GM18858 (cell line): ENCODE results near the gene SPCS2.

Source experiments
- ATAC-seq: cut with Tn5 transposase; IDR thresholded peaks from one replicate; pipeline ENCODE4 v1.9.1; 2021; ENCODE audit not compliant: unreplicated experiment

SPCS2 gene

GRCh38 chr11:74948898-74949752, at the start of gene SPCS2, which contains the start of gene XRRA1:
Gene SPCS2, plus strand, starts transcription at chr11:74949266. Its CDS starts 20 bp downstream, at chr11:74949286.
Gene XRRA1, minus strand, starts transcription at chr11:74949091. Its CDS starts 8,213 bp downstream, at chr11:74940878.
- ATAC-seq, result peak; percentile 78

DNA sequence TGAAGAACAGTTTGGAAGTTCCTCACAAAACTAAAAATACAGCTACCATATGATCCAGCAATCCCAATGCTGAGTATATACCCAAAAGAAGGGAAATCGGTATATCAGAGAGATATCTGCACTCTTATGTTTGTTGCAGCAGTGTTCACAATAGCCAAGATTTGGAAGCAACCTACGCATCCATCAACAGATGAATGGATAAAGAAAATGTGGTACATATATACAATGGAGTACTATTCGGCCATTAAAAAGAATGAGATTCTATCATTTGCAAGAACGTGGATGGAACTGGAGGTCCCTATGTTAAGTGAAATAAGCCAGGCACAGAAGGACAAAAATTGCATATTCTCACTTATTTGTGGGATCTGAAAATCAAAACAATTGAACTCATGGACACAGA, 46.7 kb upstream of the SPCS2 start:
- no peak for ATAC-seq

DNA sequence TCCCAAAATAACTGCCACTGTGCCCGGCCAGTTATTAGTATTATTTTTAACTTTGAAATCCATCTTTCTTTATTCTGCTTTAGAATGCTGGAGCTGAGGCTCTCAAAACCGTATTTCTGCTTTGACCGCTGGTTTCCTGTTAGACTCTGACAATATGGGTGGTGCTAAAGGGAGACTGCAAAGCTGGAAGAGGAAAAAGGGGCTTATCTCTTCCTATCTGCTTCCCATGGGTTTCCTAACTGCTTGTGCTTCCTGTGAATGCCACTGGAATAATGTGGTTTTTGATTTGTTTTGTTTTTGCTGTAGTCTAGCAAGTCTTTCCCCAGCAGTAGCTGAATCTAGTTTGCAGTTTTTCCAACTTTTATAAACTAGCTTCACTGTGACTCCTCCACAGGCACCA, 43.7 kb upstream of the SPCS2 start:
- no peak for ATAC-seq

DNA sequence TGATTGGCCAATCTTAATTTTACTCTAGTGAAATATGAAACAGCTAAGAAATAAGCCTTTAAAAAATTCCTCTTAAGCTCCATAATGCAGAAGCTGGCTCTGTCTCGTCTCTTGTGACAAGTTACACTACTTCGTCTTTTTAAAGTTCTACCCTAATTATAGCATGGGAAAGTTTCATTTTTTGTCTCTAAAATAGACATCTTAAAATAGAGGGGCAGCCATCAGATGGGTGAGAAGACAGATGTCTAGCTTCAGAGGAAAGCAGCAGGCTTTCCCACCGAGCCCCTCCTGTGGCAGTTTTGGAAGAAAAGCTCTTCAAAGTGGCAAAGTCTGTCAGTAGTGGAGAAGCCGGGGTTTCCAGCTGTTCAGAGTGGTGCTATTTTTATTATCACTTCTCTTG, 39.7 kb upstream of the SPCS2 start:
- no peak for ATAC-seq

DNA sequence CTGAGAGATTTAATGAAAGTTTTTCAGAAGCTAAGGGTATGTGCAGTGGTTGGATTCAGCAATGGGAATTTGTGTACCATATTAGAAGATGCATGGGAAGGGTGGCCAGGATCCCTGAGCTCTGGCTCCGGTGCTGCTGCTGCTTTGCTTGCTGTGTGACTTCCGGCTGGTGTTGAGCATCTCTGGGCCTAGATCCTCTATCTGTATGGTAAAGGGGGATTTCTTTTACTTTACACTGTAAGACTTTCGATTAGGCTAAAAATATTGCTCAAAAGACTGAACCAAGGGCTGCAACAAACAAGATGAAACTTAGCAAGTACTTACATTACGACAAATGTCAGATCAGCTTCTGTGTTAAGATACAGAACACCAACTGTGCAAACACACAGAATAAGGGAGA, 39.3 kb upstream of the SPCS2 start:
- ATAC-seq, result no peak

GRCh38 chr11:74923125-74923524, 25.9 kb upstream of the SPCS2 start:
- no peak for ATAC-seq

DNA sequence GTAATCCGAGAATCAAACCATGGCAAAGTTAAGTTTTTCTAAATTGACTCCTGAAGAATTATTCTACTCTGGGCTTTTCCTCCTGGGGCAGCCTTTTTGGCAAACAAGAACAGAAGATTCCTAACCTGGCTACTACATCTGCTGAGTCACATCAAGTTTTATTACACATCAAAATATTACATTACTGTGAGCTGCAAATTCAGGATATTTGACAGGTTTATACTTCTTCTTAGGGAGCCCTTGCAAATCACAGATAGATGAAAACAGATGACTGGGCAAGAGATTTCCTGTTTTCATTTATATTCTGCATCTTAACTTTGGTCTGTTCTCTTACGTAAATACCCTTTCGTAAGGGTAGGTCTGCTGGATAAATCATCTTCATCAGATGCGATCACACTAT, 23.8 kb upstream of the SPCS2 start:
- ATAC-seq, result no peak

DNA sequence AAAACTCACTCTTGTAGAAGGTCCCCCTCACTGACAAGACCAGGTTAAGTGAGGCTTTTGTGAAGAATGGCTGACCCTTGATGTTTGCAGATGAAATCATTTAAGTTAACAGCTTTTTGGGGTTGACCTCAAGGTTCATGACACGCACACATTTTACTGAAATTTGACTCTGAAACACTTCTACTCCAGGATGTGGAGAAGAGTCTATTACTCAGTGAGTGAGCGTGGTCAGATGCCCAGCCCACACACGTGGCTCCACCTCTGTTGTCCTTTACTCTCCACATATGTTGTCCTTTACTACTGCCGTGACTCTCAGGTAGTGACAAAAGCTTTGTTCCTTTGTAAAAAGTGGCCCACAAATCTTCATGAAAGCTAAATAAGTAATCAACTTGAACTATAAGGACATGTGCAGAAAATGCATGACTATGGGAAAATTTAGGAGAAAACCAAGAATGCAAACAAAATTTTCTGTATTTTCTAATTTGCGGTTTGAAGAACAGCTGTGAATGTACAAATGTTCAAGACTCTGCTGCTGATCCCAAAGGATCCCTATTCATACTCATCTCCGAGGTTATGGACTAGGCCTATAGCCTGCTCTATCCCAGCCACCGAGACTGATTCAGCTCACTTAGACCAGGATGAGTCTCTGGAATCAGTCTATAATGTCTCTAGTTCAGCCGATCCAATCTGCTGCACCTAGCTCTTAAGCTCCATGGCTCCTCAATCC, 22.6 kb upstream of the SPCS2 start:
- ATAC-seq, result no peak

GRCh38 chr11:74927496-74927895, 21.6 kb upstream of the SPCS2 start:
- no peak for ATAC-seq

GRCh38 chr11:74929431-74930363, 19.4 kb upstream of the SPCS2 start:
- peak; percentile 46 for ATAC-seq

GRCh38 chr11:74932169-74932568, 16.9 kb upstream of the SPCS2 start:
- no peak for ATAC-seq

DNA sequence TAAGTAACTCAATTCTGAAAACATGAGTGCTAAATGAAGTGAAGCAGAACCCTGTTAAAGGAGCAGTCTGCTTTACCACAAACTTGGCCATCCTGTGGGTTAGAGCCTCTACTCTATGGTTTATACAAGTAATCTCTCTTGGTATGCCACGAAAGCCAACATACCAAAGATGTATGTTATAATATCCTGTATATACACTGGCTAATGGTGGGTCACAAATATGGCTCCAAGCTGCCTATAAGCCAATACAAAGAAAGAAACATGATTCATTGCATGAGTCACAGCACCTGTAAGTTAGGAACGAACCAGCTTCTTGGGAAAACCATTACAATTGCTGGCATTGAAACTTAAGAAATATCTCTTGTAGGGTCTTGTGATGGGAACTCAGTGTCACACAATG, 16.3 kb upstream of the SPCS2 start:
- no peak for ATAC-seq

DNA sequence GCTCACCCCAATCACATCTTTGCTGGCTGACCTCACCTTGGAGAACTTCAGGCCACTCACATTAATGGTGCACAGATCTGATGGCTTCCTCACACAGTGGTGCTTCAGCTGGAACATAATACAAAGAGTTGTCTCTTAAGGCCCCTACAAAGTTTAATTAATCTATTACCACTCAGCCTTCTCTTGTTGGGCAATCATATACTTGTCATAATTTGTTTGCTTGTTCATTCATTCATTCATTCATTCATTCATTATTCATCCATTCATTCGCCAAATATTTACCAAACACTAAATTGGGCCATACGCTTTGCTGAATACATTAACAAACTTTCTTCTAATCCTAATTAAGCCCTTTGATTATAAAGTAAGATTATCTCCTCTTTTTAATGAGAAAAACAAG, 15.3 kb upstream of the SPCS2 start:
- no peak for ATAC-seq

GRCh38 chr11:74935285-74935684, 13.8 kb upstream of the SPCS2 start:
- no peak for ATAC-seq

GRCh38 chr11:74936087-74936486, 13.0 kb upstream of the SPCS2 start:
- ATAC-seq, result no peak

DNA sequence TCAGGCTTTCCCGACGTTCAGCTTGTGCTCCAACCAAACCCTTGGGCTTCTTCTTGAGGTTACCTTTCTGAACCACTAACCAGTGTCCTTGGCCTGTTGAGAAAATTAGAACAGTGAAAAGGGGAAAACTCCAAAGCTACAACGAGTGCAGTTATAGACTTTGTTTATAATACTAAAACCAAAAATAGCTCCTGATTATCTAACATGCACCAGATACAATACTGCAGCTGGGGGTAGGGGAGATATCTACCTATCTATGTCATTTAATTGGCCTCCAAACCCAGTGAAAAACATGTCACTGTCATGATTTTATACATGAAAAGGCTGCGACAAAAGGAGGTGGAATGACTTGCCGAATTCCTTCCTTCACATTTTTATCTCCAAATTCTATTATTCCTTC, 12.1 kb upstream of the SPCS2 start:
- no peak for ATAC-seq

- ATAC-seq, result no peak
These were observed 11.2 kb upstream of the SPCS2 start for GRCh38 chr11:74937696-74938475.

GRCh38 chr11:74941492-74941891, 7.6 kb upstream of the SPCS2 start:
- ATAC-seq, result no peak

GRCh38 chr11:74942073-74942759, 6.8 kb upstream of the SPCS2 start:
- ATAC-seq, result no peak

GRCh38 chr11:74948546-74948897, 544 bp upstream of the SPCS2 start:
- ATAC-seq, result peak; percentile 5
